HEK293 (cell line): Measurements from ENCODE around the gene SLC6A13.
A peak's percentile ranks its signal among the peaks of the same experiment; 100 is the strongest.

ENCODE experiments used
- CTCF ChIA-PET: fragments of 350-600 bp; formaldehyde crosslinking; extraction: SDS; loops from one replicate; lab custom pipeline; 2021; ENCODE audit warnings: antibody characterized with exemption; lab: Yijun Ruan, JAX
- POLR2A ChIA-PET: fragments of 300-600 bp; formaldehyde crosslinking; extraction: SDS; loops from one replicate; lab custom pipeline; 2020; ENCODE audit warnings: antibody characterized with exemption, inconsistent platforms; lab: Yijun Ruan, JAX
- H3K27ac ChIP-seq: fragments of 200-500 bp; sonication (Bioruptor generic); 2 replicates; pipeline ENCODE4 v1.5.1; 2014; ENCODE audit warnings: low read depth, low read length, control low read depth, inconsistent platforms; ENCODE audit errors: extremely low read depth
- H3K36me3 ChIP-seq, 2 experiments: fragments of 200-500 bp in 1 of 2; sonication (Bioruptor generic) in 1 of 2; 1 replicate in 1 of 2; 2 replicates in 1 of 2; pipeline ENCODE4 v1.5.1; 2014 to 2017; ENCODE audit warnings: inconsistent platforms in 2 of 2, low read length in 2 of 2; ENCODE audit not compliant: control insufficient read depth in 2 of 2, insufficient read depth in 1 of 2
- H3K4me1 ChIP-seq: fragments of 200-500 bp; sonication (Bioruptor generic); 2 replicates; pipeline ENCODE4 v1.5.1; 2014; ENCODE audit warnings: mild to moderate bottlenecking, low read length, inconsistent platforms; ENCODE audit not compliant: control insufficient read depth, insufficient read depth
- H3K4me3 ChIP-seq: 2 replicates; pipeline ENCODE4 v1.5.1; 2011; ENCODE audit warnings: low read depth, mild to moderate bottlenecking, control low read depth, low read length, moderate library complexity
- H3K9me3 ChIP-seq: fragments of 200-500 bp; sonication (Bioruptor generic); 2 replicates; pipeline ENCODE4 v1.5.1; 2014; ENCODE audit warnings: low read depth, low read length, inconsistent platforms; ENCODE audit not compliant: control insufficient read depth, insufficient read depth
- EGR2 ChIP-seq: fragments of 450-650 bp; formaldehyde crosslinking; IDR thresholded peaks from 2 replicates; pipeline ENCODE4 v1.5.1; 2016; ENCODE audit warnings: low read depth, missing biosample characterization, missing genetic modification characterization
- GLIS1 ChIP-seq: fragments of 450-650 bp; formaldehyde crosslinking; IDR thresholded peaks from 2 replicates; pipeline ENCODE4 v1.5.1; 2016; ENCODE audit warnings: missing biosample characterization, missing genetic modification characterization
- GLIS2 ChIP-seq: fragments of 450-650 bp; formaldehyde crosslinking; IDR thresholded peaks from 2 replicates; pipeline ENCODE4 v1.5.1; 2016; ENCODE audit warnings: missing biosample characterization, missing genetic modification characterization
- HOXD13 ChIP-seq: sonication (generic); formaldehyde crosslinking; IDR thresholded peaks from 2 replicates; pipeline ENCODE4 v1.8.0; 2022; ENCODE audit warnings: missing genetic modification reagents, borderline replicate concordance
- SCRT1 ChIP-seq: fragments of 450-650 bp; formaldehyde crosslinking; IDR thresholded peaks from 2 replicates; pipeline ENCODE4 v1.5.1; 2016; ENCODE audit warnings: missing biosample characterization, missing genetic modification characterization, borderline replicate concordance
- ZFHX2 ChIP-seq: fragments of 450-650 bp; formaldehyde crosslinking; conservative IDR thresholded peaks from 2 replicates; pipeline ENCODE4 v1.5.1; 2016; ENCODE audit warnings: missing biosample characterization, missing genetic modification characterization
- ZNF292 ChIP-seq: fragments of 450-650 bp; formaldehyde crosslinking; IDR thresholded peaks from 2 replicates; pipeline ENCODE4 v1.5.1; 2016; ENCODE audit warnings: low read depth, missing biosample characterization, missing genetic modification characterization, borderline replicate concordance
- ZNF473 ChIP-seq: fragments of 450-650 bp; formaldehyde crosslinking; IDR thresholded peaks from 2 replicates; pipeline ENCODE4 v1.5.1; 2017; ENCODE audit warnings: missing biosample characterization, missing genetic modification characterization
- ZNF529 ChIP-seq: fragments of 450-650 bp; formaldehyde crosslinking; IDR thresholded peaks from 2 replicates; pipeline ENCODE4 v1.5.1; 2017; ENCODE audit warnings: missing genetic modification characterization, missing biosample characterization; ENCODE audit not compliant: insufficient replicate concordance
- ZNF558 ChIP-seq: fragments of 450-650 bp; formaldehyde crosslinking; IDR thresholded peaks from 2 replicates; pipeline ENCODE4 v1.5.1; 2016; ENCODE audit warnings: missing biosample characterization, missing genetic modification characterization
- ZNF629 ChIP-seq: fragments of 450-650 bp; formaldehyde crosslinking; IDR thresholded peaks from 2 replicates; pipeline ENCODE4 v1.5.1; 2017; ENCODE audit warnings: missing biosample characterization, missing genetic modification characterization
- ZNF654 ChIP-seq: fragments of 450-650 bp; formaldehyde crosslinking; IDR thresholded peaks from 2 replicates; pipeline ENCODE4 v1.5.1; 2016; ENCODE audit warnings: low read depth, missing biosample characterization, missing genetic modification characterization
- ZNF660 ChIP-seq: fragments of 450-650 bp; IDR thresholded peaks from 2 replicates; pipeline ENCODE4 v1.5.1; 2018; ENCODE audit warnings: missing biosample characterization, mild to moderate bottlenecking, missing genetic modification characterization
- ZSCAN30 ChIP-seq: fragments of 450-650 bp; IDR thresholded peaks from 2 replicates; pipeline ENCODE4 v1.5.1; 2018; ENCODE audit warnings: missing biosample characterization, mild to moderate bottlenecking, missing genetic modification characterization, moderate library complexity
- TF ChIP-seq, protein P1 (sequence below): fragments of 450-650 bp; formaldehyde crosslinking; IDR thresholded peaks from 2 replicates; pipeline ENCODE4 v1.5.1; 2016; ENCODE audit warnings: missing biosample characterization, missing genetic modification characterization
- TF ChIP-seq, protein P2 (sequence below): fragments of 450-650 bp; formaldehyde crosslinking; IDR thresholded peaks from 2 replicates; pipeline ENCODE4 v1.5.1; 2016; ENCODE audit warnings: missing biosample characterization, missing genetic modification characterization
- TF ChIP-seq, protein P3 (sequence below): fragments of 450-650 bp; formaldehyde crosslinking; IDR thresholded peaks from 2 replicates; pipeline ENCODE4 v1.5.1; 2016; ENCODE audit warnings: missing biosample characterization, missing genetic modification characterization
- TF ChIP-seq, protein P4 (sequence below): fragments of 450-650 bp; formaldehyde crosslinking; IDR thresholded peaks from 2 replicates; pipeline ENCODE4 v1.5.1; 2017; ENCODE audit warnings: missing biosample characterization, missing genetic modification characterization
- TF ChIP-seq, protein P5 (sequence below): fragments of 450-650 bp; formaldehyde crosslinking; IDR thresholded peaks from 2 replicates; pipeline ENCODE4 v1.5.1; 2016; ENCODE audit warnings: missing biosample characterization, missing genetic modification characterization
- TF ChIP-seq, protein P6 (sequence below): fragments of 450-650 bp; formaldehyde crosslinking; conservative IDR thresholded peaks from 2 replicates; pipeline ENCODE4 v1.5.1; 2016; ENCODE audit warnings: low read depth, missing biosample characterization, missing genetic modification characterization

Gene SLC6A13

DNA sequence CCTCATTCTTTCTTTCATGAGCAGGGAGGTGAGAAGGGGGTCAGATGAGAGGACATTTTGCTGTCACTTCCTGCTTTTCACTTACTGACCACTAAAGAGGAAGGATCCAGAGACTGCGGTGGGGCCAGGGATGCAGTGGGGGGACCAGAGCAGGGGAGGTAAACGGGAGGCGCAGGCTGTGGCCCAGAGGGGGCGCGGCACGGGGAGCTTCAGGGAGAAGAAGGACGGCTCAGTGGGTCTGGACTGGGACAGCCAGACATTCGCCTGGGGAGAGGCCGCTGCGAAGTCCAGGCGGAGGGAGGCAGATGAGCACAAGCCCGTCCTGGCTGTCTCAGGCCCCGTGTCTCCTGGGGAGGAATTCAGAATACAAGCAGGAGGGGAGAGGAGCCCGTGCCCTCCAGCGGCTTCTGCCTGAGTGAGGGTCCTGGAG is 89.9 kb downstream of the SLC6A13 start (continued):
- TF ChIP-seq ZNF529 (tag by site-specific recombination) = no peak
- TF ChIP-seq, protein P1, sequence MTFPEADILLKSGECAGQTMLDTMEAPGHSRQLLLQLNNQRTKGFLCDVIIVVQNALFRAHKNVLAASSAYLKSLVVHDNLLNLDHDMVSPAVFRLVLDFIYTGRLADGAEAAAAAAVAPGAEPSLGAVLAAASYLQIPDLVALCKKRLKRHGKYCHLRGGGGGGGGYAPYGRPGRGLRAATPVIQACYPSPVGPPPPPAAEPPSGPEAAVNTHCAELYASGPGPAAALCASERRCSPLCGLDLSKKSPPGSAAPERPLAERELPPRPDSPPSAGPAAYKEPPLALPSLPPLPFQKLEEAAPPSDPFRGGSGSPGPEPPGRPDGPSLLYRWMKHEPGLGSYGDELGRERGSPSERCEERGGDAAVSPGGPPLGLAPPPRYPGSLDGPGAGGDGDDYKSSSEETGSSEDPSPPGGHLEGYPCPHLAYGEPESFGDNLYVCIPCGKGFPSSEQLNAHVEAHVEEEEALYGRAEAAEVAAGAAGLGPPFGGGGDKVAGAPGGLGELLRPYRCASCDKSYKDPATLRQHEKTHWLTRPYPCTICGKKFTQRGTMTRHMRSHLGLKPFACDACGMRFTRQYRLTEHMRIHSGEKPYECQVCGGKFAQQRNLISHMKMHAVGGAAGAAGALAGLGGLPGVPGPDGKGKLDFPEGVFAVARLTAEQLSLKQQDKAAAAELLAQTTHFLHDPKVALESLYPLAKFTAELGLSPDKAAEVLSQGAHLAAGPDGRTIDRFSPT (tag by site-specific recombination) = no peak

DNA sequence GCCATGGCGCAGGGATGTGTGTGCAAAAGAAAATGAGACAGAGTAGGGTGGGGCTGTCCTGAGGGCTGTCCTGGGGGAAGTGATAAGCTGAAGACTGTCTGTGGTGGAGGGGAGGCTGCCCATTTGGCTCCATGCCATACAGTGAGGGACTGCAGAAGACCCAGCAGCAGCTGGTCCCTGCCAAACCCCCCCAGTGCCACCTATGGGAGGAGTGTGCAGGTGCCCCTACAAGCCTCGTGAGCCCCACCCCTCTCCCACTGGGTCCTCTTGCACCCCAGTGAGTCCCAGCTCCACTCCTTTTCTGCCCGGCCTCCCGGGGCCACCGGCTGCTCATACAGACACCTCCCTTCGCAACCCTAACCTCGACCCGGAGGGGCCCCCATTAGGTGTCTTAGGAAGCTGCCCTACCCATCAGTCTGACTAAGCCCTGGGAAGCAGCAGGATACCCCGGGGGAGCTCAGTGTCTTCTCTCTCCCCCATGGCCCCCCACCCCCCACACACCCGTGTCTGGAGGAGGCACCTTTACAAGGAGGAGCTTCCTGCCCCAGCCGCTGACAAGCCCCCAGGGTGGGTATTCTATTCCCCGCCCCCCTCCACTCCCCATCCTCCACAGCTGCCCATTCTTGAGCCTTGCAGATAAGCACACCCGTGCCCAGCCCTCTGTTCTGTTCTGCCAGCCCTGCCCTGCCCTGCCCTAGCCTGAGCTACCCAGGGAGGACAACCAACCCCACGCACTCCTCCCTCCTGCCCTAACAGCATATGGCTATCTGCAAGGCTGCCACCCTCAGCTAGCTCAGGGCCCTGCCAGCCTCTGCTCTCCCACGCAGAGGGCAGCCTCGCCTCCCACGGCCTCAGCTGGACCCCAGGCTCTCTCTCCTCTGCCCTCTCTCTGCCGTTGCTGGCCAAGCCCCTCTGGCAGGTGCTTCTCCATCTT is 90.6 kb downstream of the SLC6A13 start:
- no peak overlapping the region for H3K27ac ChIP-seq
- ChIA-PET POLR2A (interaction anchor here (1.1 kb wide), 1 partner anchor 26 kb away, joined by 3 read pairs; no protein-coding TSS in a partner anchor), CTCF (interaction anchor here (1.5 to 2.4 kb wide), 3 partner anchors 14 to 19 kb away, joined by 3 to 11 read pairs (median 8); no protein-coding TSS in a partner anchor)
- no peaks in the 10 kb centered on the region for H3K9me3 ChIP-seq
- H3K4me1 ChIP-seq = no peaks in the 10 kb centered on the region
- H3K36me3 ChIP-seq = no peaks in the 10 kb centered on the region
- H3K4me3 ChIP-seq = no peak overlapping the region
- peak; percentile 87 for TF ChIP-seq EGR2 (tag by site-specific recombination)
- TF ChIP-seq ZNF558 (tag by site-specific recombination) = no peak
- TF ChIP-seq ZNF660 = no peak
- TF ChIP-seq, protein P2, sequence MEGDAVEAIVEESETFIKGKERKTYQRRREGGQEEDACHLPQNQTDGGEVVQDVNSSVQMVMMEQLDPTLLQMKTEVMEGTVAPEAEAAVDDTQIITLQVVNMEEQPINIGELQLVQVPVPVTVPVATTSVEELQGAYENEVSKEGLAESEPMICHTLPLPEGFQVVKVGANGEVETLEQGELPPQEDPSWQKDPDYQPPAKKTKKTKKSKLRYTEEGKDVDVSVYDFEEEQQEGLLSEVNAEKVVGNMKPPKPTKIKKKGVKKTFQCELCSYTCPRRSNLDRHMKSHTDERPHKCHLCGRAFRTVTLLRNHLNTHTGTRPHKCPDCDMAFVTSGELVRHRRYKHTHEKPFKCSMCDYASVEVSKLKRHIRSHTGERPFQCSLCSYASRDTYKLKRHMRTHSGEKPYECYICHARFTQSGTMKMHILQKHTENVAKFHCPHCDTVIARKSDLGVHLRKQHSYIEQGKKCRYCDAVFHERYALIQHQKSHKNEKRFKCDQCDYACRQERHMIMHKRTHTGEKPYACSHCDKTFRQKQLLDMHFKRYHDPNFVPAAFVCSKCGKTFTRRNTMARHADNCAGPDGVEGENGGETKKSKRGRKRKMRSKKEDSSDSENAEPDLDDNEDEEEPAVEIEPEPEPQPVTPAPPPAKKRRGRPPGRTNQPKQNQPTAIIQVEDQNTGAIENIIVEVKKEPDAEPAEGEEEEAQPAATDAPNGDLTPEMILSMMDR (tag by site-specific recombination) = no peak
- no peak for TF ChIP-seq ZNF654 (tag by site-specific recombination)
- no peak for TF ChIP-seq SCRT1 (tag by site-specific recombination)
- TF ChIP-seq GLIS1 (tag by site-specific recombination) = 0 out of 2 replicates have a peak, but pooled peaks have one; percentile 6
- peak; percentile 90 for TF ChIP-seq ZFHX2 (tag by site-specific recombination)
- TF ChIP-seq GLIS2 (tag by site-specific recombination) = peak; percentile 46
- TF ChIP-seq ZNF629 = no peak
- TF ChIP-seq, protein P3, sequence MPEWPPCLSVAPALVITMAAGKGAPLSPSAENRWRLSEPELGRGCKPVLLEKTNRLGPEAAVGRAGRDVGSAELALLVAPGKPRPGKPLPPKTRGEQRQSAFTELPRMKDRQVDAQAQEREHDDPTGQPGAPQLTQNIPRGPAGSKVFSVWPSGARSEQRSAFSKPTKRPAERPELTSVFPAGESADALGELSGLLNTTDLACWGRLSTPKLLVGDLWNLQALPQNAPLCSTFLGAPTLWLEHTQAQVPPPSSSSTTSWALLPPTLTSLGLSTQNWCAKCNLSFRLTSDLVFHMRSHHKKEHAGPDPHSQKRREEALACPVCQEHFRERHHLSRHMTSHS (tag by site-specific recombination) = no peak
- TF ChIP-seq, protein P4, sequence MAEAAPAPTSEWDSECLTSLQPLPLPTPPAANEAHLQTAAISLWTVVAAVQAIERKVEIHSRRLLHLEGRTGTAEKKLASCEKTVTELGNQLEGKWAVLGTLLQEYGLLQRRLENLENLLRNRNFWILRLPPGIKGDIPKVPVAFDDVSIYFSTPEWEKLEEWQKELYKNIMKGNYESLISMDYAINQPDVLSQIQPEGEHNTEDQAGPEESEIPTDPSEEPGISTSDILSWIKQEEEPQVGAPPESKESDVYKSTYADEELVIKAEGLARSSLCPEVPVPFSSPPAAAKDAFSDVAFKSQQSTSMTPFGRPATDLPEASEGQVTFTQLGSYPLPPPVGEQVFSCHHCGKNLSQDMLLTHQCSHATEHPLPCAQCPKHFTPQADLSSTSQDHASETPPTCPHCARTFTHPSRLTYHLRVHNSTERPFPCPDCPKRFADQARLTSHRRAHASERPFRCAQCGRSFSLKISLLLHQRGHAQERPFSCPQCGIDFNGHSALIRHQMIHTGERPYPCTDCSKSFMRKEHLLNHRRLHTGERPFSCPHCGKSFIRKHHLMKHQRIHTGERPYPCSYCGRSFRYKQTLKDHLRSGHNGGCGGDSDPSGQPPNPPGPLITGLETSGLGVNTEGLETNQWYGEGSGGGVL (tag by site-specific recombination) = 0 out of 2 replicates have a peak, but pooled peaks have one; percentile 22
- no peak for TF ChIP-seq ZNF473 (tag by site-specific recombination)
- no peak for TF ChIP-seq ZSCAN30 (tag by site-specific recombination)
- TF ChIP-seq, protein P5, sequence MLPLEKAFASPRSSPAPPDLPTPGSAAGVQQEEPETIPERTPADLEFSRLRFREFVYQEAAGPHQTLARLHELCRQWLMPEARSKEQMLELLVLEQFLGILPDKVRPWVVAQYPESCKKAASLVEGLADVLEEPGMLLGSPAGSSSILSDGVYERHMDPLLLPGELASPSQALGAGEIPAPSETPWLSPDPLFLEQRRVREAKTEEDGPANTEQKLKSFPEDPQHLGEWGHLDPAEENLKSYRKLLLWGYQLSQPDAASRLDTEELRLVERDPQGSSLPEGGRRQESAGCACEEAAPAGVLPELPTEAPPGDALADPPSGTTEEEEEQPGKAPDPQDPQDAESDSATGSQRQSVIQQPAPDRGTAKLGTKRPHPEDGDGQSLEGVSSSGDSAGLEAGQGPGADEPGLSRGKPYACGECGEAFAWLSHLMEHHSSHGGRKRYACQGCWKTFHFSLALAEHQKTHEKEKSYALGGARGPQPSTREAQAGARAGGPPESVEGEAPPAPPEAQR = no peak
- no peak for TF ChIP-seq HOXD13 (CRISPR knock-in tag)
- TF ChIP-seq, protein P6, sequence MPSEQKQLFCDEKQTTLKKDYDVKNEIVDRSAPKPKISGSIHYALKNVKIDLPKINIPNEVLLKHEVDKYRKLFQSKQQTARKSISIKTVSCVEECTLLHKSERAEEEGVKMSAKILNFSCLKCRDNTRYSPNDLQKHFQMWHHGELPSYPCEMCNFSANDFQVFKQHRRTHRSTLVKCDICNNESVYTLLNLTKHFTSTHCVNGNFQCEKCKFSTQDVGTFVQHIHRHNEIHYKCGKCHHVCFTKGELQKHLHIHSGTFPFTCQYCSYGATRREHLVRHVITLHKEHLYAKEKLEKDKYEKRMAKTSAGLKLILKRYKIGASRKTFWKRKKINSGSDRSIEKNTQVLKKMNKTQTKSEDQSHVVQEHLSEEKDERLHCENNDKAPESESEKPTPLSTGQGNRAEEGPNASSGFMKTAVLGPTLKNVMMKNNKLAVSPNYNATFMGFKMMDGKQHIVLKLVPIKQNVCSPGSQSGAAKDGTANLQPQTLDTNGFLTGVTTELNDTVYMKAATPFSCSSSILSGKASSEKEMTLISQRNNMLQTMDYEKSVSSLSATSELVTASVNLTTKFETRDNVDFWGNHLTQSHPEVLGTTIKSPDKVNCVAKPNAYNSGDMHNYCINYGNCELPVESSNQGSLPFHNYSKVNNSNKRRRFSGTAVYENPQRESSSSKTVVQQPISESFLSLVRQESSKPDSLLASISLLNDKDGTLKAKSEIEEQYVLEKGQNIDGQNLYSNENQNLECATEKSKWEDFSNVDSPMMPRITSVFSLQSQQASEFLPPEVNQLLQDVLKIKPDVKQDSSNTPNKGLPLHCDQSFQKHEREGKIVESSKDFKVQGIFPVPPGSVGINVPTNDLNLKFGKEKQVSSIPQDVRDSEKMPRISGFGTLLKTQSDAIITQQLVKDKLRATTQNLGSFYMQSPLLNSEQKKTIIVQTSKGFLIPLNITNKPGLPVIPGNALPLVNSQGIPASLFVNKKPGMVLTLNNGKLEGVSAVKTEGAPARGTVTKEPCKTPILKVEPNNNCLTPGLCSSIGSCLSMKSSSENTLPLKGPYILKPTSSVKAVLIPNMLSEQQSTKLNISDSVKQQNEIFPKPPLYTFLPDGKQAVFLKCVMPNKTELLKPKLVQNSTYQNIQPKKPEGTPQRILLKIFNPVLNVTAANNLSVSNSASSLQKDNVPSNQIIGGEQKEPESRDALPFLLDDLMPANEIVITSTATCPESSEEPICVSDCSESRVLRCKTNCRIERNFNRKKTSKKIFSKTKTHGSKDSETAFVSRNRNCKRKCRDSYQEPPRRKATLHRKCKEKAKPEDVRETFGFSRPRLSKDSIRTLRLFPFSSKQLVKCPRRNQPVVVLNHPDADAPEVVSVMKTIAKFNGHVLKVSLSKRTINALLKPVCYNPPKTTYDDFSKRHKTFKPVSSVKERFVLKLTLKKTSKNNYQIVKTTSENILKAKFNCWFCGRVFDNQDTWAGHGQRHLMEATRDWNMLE (tag by site-specific recombination) = no peak
- TF ChIP-seq ZNF292 (tag by site-specific recombination) = no peak
